HepG2 (cell line): ENCODE results near the gene SLC34A3. TPM values are rescaled to one million over a fixed set of nuclear protein-coding genes. Genes with fewer than 3 reads are reported as not detected.

ENCODE experiments used
- NR2F1 ChIP-seq, 2 experiments: fragments of 450-650 bp in 1 of 2; formaldehyde crosslinking in 1 of 2; IDR thresholded peaks; 2 replicates each; pipeline versions ENCODE4 v1.5.0 to v1.6.1; 2016 to 2020; ENCODE audit warnings: mild to moderate bottlenecking in 1 of 2, missing compliant biosample characterization in 1 of 2, missing genetic modification reagents in 1 of 2, moderate library complexity in 1 of 2
- ZFP37 ChIP-seq: sonication (generic); formaldehyde crosslinking; IDR thresholded peaks from 2 replicates; pipeline ENCODE4 v1.4.0; 2020; ENCODE audit warnings: missing genetic modification reagents, borderline replicate concordance
- ZNF260 ChIP-seq: sonication (generic); formaldehyde crosslinking; IDR thresholded peaks from 2 replicates; pipeline ENCODE4 v1.4.0; 2020; ENCODE audit warnings: missing genetic modification reagents, low read depth, mild to moderate bottlenecking, borderline replicate concordance
- ZNF296 ChIP-seq: sonication (generic); formaldehyde crosslinking; conservative IDR thresholded peaks from 2 replicates; pipeline ENCODE4 v1.5.0; 2020; ENCODE audit warnings: mild to moderate bottlenecking, missing genetic modification reagents
- ZNF556 ChIP-seq: sonication (generic); formaldehyde crosslinking; IDR thresholded peaks from 2 replicates; pipeline ENCODE4 v1.4.0; 2020; ENCODE audit warnings: mild to moderate bottlenecking, missing genetic modification reagents, borderline replicate concordance
- polyA plus RNA-seq, 8 experiments: library from polyadenylated mRNA; depleted of rRNA in 3 of 8; stranded (reverse) in 7 of 8; unstranded in 1 of 8; fragments of >200 nt; fragmentation: Illumina TruSeq in 4 of 8; extraction: Trizol in 4 of 8; gene quantifications; 2 replicates each; pipeline versions ENCODE4 v1.2.1 to v1.2.3, GENCODE V29; 2011 to 2016; ENCODE audit warnings: low read depth in 4 of 8, missing spikeins in 1 of 8, mixed read lengths in 1 of 8; ENCODE audit not compliant: insufficient read depth in 1 of 8
- total RNA-seq, 5 experiments: library from RNA; depleted of rRNA; stranded (reverse); fragments of >200 nt; fragmentation: Illumina TruSeq; extraction: Trizol; gene quantifications; 2 replicates each; pipeline ENCODE4 v1.2.3, GENCODE V29; 2016; ENCODE audit warnings: low read depth in 1 of 5
- TF ChIP-seq, protein P1 (sequence below): sonication (generic); formaldehyde crosslinking; conservative IDR thresholded peaks from 2 replicates; pipeline ENCODE4 v1.4.0; 2020; ENCODE audit warnings: missing genetic modification reagents
- TF ChIP-seq, protein P2 (sequence below): sonication (generic); formaldehyde crosslinking; IDR thresholded peaks from 2 replicates; pipeline ENCODE4 v1.8.0; 2022; ENCODE audit warnings: low read depth, missing genetic modification reagents
- TF ChIP-seq, protein P3 (sequence below): IDR thresholded peaks from 2 replicates; pipeline ENCODE4 v1.6.1; 2016; ENCODE audit warnings: low read depth, missing genetic modification reagents, missing compliant biosample characterization
- TF ChIP-seq, protein P4 (sequence below): sonication (generic); formaldehyde crosslinking; IDR thresholded peaks from 2 replicates; pipeline ENCODE4 v1.4.0; 2020; ENCODE audit warnings: missing genetic modification reagents, mild to moderate bottlenecking, borderline replicate concordance
- TF ChIP-seq, protein P5 (sequence below): sonication (generic); formaldehyde crosslinking; IDR thresholded peaks from 2 replicates; pipeline ENCODE4 v1.5.1; 2020; ENCODE audit warnings: mild to moderate bottlenecking, missing genetic modification reagents, moderate library complexity
- TF ChIP-seq, protein P6 (sequence below): sonication (generic); formaldehyde crosslinking; IDR thresholded peaks from 2 replicates; pipeline ENCODE4 v1.5.0; 2020; ENCODE audit warnings: mild to moderate bottlenecking, missing genetic modification reagents, moderate library complexity

The SLC34A3 gene
- total and polyA plus RNA-seq, 2 of the 13 experiments (the other 11 are each of a cell fraction or from before 2014, with no cell fraction given), result 0.07 to 1.0 TPM

DNA sequence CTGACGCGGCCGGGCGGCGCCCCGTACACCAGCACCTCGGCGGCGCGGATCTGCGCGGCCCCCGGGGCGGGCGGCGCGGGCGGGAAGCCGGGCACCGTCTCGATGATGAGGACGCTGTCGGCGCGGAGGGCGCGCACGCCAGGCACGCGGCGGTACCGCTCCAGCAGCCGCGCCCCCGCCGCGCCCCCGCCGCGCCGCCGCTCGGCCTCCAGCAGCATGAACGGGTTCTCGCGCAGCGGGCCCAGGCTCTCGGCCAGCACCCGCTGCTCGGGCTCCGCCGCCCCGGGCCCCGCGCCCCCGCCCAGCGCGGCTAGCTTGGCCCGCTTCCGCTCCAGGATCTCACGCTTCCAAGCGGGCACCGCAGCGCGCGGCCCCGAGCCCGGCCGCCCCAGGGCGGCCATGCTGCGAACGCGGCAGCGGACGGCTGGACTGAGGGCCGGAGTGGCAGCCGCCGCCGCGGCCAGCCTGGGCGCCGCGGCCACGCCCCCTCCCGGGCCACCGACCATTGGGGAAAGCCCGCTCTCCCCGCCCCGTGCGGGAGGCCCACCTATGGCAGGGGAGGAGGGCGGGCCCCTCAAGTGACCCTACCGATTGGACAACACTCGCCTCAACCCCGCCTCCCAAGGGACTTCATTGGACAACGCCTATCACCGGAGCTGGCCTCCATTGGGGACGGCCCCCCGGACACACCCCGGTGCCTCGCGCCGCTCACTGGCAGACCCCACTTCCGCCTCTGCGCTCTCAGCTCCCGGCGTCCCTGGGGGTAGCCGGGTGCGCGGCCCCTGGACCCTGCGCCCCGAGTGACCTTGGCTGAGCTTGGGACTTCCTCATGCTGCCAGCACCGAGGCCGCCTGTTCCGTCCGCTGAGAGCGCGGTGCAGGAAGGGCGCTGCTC, 30.1 kb upstream of the SLC34A3 start, which contains the start of gene TPRN (continued):
- TF ChIP-seq, protein P1, sequence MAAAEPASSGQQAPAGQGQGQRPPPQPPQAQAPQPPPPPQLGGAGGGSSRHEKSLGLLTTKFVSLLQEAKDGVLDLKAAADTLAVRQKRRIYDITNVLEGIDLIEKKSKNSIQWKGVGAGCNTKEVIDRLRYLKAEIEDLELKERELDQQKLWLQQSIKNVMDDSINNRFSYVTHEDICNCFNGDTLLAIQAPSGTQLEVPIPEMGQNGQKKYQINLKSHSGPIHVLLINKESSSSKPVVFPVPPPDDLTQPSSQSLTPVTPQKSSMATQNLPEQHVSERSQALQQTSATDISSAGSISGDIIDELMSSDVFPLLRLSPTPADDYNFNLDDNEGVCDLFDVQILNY, result 0 out of 2 replicates have a peak, but pooled peaks have one; percentile 29
- no peak; the same call in 1 of the 2 replicates for TF ChIP-seq ZNF556
- TF ChIP-seq, protein P2, sequence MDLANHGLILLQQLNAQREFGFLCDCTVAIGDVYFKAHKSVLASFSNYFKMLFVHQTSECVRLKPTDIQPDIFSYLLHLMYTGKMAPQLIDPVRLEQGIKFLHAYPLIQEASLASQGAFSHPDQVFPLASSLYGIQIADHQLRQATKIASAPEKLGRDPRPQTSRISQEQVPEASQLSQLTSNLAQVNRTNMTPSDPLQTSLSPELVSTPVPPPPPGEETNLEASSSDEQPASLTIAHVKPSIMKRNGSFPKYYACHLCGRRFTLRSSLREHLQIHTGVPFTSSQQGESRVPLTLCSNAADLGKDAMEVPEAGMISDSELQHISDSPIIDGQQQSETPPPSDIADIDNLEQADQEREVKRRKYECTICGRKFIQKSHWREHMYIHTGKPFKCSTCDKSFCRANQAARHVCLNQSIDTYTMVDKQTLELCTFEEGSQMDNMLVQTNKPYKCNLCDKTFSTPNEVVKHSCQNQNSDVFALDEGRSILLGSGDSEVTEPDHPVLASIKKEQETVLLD, result peak; percentile 91
- no peak for TF ChIP-seq ZNF260 (CRISPR knock-in tag)
- TF ChIP-seq, protein P3, sequence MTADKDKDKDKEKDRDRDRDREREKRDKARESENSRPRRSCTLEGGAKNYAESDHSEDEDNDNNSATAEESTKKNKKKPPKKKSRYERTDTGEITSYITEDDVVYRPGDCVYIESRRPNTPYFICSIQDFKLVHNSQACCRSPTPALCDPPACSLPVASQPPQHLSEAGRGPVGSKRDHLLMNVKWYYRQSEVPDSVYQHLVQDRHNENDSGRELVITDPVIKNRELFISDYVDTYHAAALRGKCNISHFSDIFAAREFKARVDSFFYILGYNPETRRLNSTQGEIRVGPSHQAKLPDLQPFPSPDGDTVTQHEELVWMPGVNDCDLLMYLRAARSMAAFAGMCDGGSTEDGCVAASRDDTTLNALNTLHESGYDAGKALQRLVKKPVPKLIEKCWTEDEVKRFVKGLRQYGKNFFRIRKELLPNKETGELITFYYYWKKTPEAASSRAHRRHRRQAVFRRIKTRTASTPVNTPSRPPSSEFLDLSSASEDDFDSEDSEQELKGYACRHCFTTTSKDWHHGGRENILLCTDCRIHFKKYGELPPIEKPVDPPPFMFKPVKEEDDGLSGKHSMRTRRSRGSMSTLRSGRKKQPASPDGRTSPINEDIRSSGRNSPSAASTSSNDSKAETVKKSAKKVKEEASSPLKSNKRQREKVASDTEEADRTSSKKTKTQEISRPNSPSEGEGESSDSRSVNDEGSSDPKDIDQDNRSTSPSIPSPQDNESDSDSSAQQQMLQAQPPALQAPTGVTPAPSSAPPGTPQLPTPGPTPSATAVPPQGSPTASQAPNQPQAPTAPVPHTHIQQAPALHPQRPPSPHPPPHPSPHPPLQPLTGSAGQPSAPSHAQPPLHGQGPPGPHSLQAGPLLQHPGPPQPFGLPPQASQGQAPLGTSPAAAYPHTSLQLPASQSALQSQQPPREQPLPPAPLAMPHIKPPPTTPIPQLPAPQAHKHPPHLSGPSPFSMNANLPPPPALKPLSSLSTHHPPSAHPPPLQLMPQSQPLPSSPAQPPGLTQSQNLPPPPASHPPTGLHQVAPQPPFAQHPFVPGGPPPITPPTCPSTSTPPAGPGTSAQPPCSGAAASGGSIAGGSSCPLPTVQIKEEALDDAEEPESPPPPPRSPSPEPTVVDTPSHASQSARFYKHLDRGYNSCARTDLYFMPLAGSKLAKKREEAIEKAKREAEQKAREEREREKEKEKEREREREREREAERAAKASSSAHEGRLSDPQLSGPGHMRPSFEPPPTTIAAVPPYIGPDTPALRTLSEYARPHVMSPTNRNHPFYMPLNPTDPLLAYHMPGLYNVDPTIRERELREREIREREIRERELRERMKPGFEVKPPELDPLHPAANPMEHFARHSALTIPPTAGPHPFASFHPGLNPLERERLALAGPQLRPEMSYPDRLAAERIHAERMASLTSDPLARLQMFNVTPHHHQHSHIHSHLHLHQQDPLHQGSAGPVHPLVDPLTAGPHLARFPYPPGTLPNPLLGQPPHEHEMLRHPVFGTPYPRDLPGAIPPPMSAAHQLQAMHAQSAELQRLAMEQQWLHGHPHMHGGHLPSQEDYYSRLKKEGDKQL (CRISPR knock-in tag), result no peak
- TF ChIP-seq ZFP37 (CRISPR knock-in tag), result no peak
- TF ChIP-seq, protein P4, sequence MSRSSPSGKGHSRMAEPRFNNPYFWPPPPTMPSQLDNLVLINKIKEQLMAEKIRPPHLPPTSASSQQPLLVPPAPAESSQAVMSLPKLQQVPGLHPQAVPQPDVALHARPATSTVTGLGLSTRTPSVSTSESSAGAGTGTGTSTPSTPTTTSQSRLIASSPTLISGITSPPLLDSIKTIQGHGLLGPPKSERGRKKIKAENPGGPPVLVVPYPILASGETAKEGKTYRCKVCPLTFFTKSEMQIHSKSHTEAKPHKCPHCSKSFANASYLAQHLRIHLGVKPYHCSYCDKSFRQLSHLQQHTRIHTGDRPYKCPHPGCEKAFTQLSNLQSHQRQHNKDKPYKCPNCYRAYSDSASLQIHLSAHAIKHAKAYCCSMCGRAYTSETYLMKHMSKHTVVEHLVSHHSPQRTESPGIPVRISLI (CRISPR knock-in tag), result no peak
- peak; percentile 74 to 88 for TF ChIP-seq NR2F1 (CRISPR knock-in tag; IDR thresholded peaks at IDR 0.05)
- TF ChIP-seq ZNF296, result no peak
- TF ChIP-seq, protein P5, sequence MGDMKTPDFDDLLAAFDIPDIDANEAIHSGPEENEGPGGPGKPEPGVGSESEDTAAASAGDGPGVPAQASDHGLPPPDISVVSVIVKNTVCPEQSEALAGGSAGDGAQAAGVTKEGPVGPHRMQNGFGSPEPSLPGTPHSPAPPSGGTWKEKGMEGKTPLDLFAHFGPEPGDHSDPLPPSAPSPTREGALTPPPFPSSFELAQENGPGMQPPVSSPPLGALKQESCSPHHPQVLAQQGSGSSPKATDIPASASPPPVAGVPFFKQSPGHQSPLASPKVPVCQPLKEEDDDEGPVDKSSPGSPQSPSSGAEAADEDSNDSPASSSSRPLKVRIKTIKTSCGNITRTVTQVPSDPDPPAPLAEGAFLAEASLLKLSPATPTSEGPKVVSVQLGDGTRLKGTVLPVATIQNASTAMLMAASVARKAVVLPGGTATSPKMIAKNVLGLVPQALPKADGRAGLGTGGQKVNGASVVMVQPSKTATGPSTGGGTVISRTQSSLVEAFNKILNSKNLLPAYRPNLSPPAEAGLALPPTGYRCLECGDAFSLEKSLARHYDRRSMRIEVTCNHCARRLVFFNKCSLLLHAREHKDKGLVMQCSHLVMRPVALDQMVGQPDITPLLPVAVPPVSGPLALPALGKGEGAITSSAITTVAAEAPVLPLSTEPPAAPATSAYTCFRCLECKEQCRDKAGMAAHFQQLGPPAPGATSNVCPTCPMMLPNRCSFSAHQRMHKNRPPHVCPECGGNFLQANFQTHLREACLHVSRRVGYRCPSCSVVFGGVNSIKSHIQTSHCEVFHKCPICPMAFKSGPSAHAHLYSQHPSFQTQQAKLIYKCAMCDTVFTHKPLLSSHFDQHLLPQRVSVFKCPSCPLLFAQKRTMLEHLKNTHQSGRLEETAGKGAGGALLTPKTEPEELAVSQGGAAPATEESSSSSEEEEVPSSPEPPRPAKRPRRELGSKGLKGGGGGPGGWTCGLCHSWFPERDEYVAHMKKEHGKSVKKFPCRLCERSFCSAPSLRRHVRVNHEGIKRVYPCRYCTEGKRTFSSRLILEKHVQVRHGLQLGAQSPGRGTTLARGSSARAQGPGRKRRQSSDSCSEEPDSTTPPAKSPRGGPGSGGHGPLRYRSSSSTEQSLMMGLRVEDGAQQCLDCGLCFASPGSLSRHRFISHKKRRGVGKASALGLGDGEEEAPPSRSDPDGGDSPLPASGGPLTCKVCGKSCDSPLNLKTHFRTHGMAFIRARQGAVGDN (CRISPR knock-in tag), result peak; percentile 94
- TF ChIP-seq, protein P6, sequence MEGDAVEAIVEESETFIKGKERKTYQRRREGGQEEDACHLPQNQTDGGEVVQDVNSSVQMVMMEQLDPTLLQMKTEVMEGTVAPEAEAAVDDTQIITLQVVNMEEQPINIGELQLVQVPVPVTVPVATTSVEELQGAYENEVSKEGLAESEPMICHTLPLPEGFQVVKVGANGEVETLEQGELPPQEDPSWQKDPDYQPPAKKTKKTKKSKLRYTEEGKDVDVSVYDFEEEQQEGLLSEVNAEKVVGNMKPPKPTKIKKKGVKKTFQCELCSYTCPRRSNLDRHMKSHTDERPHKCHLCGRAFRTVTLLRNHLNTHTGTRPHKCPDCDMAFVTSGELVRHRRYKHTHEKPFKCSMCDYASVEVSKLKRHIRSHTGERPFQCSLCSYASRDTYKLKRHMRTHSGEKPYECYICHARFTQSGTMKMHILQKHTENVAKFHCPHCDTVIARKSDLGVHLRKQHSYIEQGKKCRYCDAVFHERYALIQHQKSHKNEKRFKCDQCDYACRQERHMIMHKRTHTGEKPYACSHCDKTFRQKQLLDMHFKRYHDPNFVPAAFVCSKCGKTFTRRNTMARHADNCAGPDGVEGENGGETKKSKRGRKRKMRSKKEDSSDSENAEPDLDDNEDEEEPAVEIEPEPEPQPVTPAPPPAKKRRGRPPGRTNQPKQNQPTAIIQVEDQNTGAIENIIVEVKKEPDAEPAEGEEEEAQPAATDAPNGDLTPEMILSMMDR (CRISPR knock-in tag), result no peak
